Glutamatergic neuron (in vitro differentiated cells): ENCODE data around the gene UGT1A3. TPM values are rescaled to one million over a fixed set of nuclear protein-coding genes. Genes with fewer than 3 reads are reported as not detected.

Source experiments
- DNase-seq: peaks from one replicate; pipeline ENCODE4 v3.0.0; 2022
- H3K27ac Mint-ChIP-seq: one replicate; pipeline ENCODE4 v1.8.0; 2020; ENCODE audit warnings: mild to moderate bottlenecking, mixed read lengths, inconsistent platforms; ENCODE audit not compliant: unreplicated experiment
- H3K27me3 Mint-ChIP-seq: one replicate; pipeline ENCODE4 v1.8.0; 2020; ENCODE audit warnings: mild to moderate bottlenecking, moderate library complexity, mixed read lengths, inconsistent platforms; ENCODE audit not compliant: unreplicated experiment
- H3K36me3 Mint-ChIP-seq: one replicate; pipeline ENCODE4 v1.8.0; 2020; ENCODE audit warnings: mild to moderate bottlenecking, mixed read lengths, inconsistent platforms; ENCODE audit not compliant: unreplicated experiment
- H3K4me1 Mint-ChIP-seq: one replicate; pipeline ENCODE4 v1.8.0; 2020; ENCODE audit warnings: mild to moderate bottlenecking, low read depth, mixed read lengths, inconsistent platforms; ENCODE audit not compliant: unreplicated experiment
- H3K4me3 Mint-ChIP-seq: one replicate; pipeline ENCODE4 v1.8.0; 2020; ENCODE audit warnings: mild to moderate bottlenecking, mixed read lengths, inconsistent platforms; ENCODE audit not compliant: unreplicated experiment
- H3K9me3 Mint-ChIP-seq: one replicate; pipeline ENCODE4 v1.8.0; 2020; ENCODE audit warnings: mild to moderate bottlenecking, moderate library complexity, mixed read lengths, inconsistent platforms; ENCODE audit not compliant: unreplicated experiment
- total RNA-seq: library from RNA; stranded (reverse); fragmentation: NEBNext Ultra II Directional; extraction: Animal tissue kit (Norgen Biotek cat#: 25700); gene quantifications from one replicate; pipeline ENCODE4 v1.2.1, GENCODE V29; 2021; ENCODE audit not compliant: unreplicated experiment
- TF ChIP-seq, protein P1 (sequence below): fragments of 200-600 bp; sonication (generic); IDR thresholded peaks from one replicate; pipeline ENCODE4 v1.5.0; 2021; ENCODE audit not compliant: partially characterized antibody, unreplicated experiment

Gene UGT1A3
- total RNA-seq, 1 donor from 2014 or later, result not detected

DNA sequence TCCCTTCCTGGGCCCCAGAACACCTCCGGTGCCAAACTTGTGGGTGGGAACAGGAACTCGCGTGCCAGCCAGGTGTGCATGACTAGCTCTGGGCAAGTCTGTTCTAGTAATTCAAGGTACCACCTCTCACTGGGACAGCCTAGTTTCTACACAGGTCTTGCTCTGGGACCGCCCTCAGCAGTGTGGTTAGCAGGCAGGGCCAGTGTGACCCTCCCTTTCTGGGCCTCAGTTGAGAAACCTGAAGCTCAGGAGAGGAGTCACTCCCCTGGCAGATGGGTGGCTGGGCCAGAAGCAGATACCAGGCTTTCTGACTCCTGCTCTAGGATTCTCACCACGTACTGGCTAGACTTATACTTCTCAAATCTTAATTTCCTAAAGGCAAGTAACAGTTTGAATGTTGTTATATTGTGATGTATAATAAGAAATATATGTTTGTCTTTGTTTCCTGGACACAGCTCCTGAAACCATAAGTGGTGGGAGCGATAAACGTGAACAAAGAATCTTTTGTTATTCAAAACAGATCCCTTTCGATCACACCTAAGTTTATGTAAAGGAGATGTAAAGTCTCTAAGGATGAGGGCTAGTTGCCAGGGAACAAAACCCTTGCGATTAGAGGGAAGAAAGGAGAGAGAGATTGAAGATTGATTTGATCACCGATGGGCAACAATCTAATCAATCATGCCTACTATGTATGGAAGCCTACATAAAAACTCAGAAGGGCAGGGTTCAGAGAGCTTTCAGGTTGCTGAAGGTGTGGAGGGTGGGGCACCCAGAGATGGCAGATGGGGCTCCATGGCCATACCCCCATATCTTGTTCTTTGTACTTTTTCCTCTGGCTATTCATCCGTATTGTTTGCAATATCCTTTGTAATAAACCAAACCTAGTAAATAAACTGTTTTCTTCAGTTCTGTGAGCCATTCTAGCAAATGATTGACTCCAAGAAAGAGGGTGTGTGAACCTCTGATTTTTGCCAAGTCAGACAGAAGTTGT lies 37.1 kb upstream of the UGT1A3 start:
- Mint-ChIP-seq H3K27me3 (no peaks in the 10 kb centered on the region), H3K27ac (no peak overlapping the region)

DNA sequence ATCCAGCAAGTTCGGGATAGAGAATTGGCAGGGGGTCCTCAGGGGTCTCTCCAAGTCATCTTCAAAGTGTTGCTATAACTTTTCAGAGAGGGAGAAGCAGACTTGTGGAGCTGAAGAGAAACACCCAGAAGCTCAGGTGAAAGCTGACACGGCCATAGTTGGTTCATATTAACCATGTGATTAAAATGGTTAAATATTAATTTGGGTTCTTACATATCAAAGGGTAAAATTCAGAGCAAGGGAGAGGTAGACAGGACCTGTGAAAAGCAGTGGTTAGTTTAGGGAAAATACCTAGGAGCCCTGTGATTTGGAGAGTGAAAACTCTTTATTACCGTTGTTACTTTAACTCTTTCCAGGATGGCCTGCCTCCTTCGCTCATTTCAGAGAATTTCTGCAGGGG lies 36.2 kb upstream of the UGT1A3 start, which contains the start of gene UGT1A6:
Gene UGT1A6, plus strand, starts transcription at position 243 of the 400 bp plus-strand sequence. Its CDS starts 115 bp downstream, at position 358.
- no peak within 1 kb of the TSS for H3K27ac Mint-ChIP-seq
- TF ChIP-seq, protein P1, sequence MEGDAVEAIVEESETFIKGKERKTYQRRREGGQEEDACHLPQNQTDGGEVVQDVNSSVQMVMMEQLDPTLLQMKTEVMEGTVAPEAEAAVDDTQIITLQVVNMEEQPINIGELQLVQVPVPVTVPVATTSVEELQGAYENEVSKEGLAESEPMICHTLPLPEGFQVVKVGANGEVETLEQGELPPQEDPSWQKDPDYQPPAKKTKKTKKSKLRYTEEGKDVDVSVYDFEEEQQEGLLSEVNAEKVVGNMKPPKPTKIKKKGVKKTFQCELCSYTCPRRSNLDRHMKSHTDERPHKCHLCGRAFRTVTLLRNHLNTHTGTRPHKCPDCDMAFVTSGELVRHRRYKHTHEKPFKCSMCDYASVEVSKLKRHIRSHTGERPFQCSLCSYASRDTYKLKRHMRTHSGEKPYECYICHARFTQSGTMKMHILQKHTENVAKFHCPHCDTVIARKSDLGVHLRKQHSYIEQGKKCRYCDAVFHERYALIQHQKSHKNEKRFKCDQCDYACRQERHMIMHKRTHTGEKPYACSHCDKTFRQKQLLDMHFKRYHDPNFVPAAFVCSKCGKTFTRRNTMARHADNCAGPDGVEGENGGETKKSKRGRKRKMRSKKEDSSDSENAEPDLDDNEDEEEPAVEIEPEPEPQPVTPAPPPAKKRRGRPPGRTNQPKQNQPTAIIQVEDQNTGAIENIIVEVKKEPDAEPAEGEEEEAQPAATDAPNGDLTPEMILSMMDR, result no peak
- H3K4me3 Mint-ChIP-seq, result no peak within 1 kb of the TSS
- H3K36me3 Mint-ChIP-seq, result no peaks in the 10 kb centered on the region
- H3K27me3 Mint-ChIP-seq, result no peaks in the 10 kb centered on the region
- H3K4me1 Mint-ChIP-seq, result no peaks in the 10 kb centered on the region
- DNase-seq, result no peak
- H3K9me3 Mint-ChIP-seq, result peaks cover 4% of the 10 kb centered on the region

More for the DNA sequence above, 37.1 kb upstream of the UGT1A3 start:
- H3K4me3 Mint-ChIP-seq, result no peak overlapping the region
- H3K9me3 Mint-ChIP-seq, result peaks cover 4% of the 10 kb centered on the region
- no peak for DNase-seq
- H3K36me3 Mint-ChIP-seq, result no peaks in the 10 kb centered on the region
- TF ChIP-seq, protein P1, result no peak
- H3K4me1 Mint-ChIP-seq, result no peaks in the 10 kb centered on the region

GRCh38 chr2:233693963-233694362 lies 34.9 kb upstream of the UGT1A3 start:
- no peak for DNase-seq
- Mint-ChIP-seq H3K27ac (no peak overlapping the region), H3K36me3 (no peaks in the 10 kb centered on the region), H3K27me3 (no peaks in the 10 kb centered on the region), H3K9me3 (peaks cover 1% of the 10 kb centered on the region), H3K4me1 (no peaks in the 10 kb centered on the region), H3K4me3 (no peak overlapping the region)
- TF ChIP-seq, protein P1, result no peak

- Mint-ChIP-seq H3K27me3 (no peaks in the 10 kb centered on the region), H3K27ac (no peak overlapping the region), H3K4me3 (no peak overlapping the region), H3K9me3 (no peaks in the 10 kb centered on the region), H3K36me3 (no peaks in the 10 kb centered on the region), H3K4me1 (no peaks in the 10 kb centered on the region)
- TF ChIP-seq, protein P1, result no peak
- no peak for DNase-seq
Observed at GRCh38 chr2:233698740-233699139, 30.1 kb upstream of the UGT1A3 start.
